HL-60 (cell line): ENCODE results near the gene ZBTB46.
A peak's percentile ranks its signal among the peaks of the same experiment; 100 is the strongest.

Source experiments
- DNase-seq, 2 experiments: peaks; one replicate each; pipeline ENCODE4 v3.0.0-alpha.2; 2010 to 2020; ENCODE audit warnings: low read depth in 1 of 2, low spot score in 1 of 2
- H3K27ac ChIP-seq: fragments of 250-450 bp; sonication (Bioruptor Pico); replicated peaks from 2 replicates; pipeline ENCODE4 v1.5.1; 2020; ENCODE audit warnings: mild to moderate bottlenecking, moderate library complexity
- H3K27me3 ChIP-seq: fragments of 250-450 bp; sonication (Bioruptor Pico); 2 replicates; pipeline ENCODE4 v1.5.1; 2021; ENCODE audit warnings: mild to moderate bottlenecking, moderate library complexity; ENCODE audit not compliant: insufficient read depth, poor library complexity, severe bottlenecking
- H3K4me3 ChIP-seq: replicated peaks from 2 replicates; pipeline ENCODE4 v1.5.1; 2011; ENCODE audit warnings: mild to moderate bottlenecking, control low read depth, low read length; ENCODE audit not compliant: insufficient read depth
- GABPA ChIP-seq: IDR thresholded peaks from 2 replicates; pipeline ENCODE4 v1.6.1; 2012; ENCODE audit warnings: low read depth
- POLR2AphosphoS5 ChIP-seq: IDR thresholded peaks from 2 replicates; pipeline ENCODE4 v1.6.1; 2012; ENCODE audit warnings: low read depth
- SPI1 ChIP-seq: IDR thresholded peaks from 2 replicates; pipeline ENCODE4 v1.6.1; 2012; ENCODE audit warnings: low read depth, mild to moderate bottlenecking, borderline replicate concordance
- TF ChIP-seq, protein P1 (sequence below): IDR thresholded peaks from 2 replicates; pipeline ENCODE4 v1.6.1; 2012; ENCODE audit warnings: low read depth; ENCODE audit not compliant: insufficient replicate concordance
- TF ChIP-seq, protein P2 (sequence below): IDR thresholded peaks from one replicate; pipeline ENCODE4 v1.5.1; 2011; ENCODE audit warnings: low read length, control low read depth, inconsistent platforms; ENCODE audit not compliant: insufficient read depth

Gene ZBTB46

DNA sequence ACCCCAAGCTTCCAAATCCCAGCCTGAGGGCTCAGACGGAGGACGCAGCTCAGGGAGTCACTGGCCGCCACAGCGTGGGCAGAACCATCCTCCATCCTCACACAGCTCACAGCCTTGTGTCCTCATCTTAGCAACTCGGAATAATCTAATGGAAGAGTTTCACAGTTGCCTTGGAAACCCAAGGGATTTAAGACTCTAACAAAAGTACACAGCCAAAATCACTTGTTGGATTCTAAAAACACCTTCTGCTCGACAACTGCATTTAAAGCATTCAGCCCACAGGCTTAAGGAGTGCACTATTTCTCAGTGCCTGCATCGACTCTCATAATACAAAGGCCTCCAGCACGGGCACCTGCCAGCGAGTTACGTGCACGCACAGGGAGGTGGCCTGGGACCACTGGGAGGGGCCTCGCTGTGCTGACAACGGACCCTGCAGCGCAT, 45.4 kb downstream of the ZBTB46 start:
- TF ChIP-seq, protein P1, sequence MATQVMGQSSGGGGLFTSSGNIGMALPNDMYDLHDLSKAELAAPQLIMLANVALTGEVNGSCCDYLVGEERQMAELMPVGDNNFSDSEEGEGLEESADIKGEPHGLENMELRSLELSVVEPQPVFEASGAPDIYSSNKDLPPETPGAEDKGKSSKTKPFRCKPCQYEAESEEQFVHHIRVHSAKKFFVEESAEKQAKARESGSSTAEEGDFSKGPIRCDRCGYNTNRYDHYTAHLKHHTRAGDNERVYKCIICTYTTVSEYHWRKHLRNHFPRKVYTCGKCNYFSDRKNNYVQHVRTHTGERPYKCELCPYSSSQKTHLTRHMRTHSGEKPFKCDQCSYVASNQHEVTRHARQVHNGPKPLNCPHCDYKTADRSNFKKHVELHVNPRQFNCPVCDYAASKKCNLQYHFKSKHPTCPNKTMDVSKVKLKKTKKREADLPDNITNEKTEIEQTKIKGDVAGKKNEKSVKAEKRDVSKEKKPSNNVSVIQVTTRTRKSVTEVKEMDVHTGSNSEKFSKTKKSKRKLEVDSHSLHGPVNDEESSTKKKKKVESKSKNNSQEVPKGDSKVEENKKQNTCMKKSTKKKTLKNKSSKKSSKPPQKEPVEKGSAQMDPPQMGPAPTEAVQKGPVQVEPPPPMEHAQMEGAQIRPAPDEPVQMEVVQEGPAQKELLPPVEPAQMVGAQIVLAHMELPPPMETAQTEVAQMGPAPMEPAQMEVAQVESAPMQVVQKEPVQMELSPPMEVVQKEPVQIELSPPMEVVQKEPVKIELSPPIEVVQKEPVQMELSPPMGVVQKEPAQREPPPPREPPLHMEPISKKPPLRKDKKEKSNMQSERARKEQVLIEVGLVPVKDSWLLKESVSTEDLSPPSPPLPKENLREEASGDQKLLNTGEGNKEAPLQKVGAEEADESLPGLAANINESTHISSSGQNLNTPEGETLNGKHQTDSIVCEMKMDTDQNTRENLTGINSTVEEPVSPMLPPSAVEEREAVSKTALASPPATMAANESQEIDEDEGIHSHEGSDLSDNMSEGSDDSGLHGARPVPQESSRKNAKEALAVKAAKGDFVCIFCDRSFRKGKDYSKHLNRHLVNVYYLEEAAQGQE = no peak
- no peak for TF ChIP-seq POLR2AphosphoS5
- no peak for TF ChIP-seq GABPA
- TF ChIP-seq SPI1 = no peak
- TF ChIP-seq, protein P2, sequence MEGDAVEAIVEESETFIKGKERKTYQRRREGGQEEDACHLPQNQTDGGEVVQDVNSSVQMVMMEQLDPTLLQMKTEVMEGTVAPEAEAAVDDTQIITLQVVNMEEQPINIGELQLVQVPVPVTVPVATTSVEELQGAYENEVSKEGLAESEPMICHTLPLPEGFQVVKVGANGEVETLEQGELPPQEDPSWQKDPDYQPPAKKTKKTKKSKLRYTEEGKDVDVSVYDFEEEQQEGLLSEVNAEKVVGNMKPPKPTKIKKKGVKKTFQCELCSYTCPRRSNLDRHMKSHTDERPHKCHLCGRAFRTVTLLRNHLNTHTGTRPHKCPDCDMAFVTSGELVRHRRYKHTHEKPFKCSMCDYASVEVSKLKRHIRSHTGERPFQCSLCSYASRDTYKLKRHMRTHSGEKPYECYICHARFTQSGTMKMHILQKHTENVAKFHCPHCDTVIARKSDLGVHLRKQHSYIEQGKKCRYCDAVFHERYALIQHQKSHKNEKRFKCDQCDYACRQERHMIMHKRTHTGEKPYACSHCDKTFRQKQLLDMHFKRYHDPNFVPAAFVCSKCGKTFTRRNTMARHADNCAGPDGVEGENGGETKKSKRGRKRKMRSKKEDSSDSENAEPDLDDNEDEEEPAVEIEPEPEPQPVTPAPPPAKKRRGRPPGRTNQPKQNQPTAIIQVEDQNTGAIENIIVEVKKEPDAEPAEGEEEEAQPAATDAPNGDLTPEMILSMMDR = no peak
- DNase-seq = no peak
- no peak overlapping the region for H3K27ac ChIP-seq

DNA sequence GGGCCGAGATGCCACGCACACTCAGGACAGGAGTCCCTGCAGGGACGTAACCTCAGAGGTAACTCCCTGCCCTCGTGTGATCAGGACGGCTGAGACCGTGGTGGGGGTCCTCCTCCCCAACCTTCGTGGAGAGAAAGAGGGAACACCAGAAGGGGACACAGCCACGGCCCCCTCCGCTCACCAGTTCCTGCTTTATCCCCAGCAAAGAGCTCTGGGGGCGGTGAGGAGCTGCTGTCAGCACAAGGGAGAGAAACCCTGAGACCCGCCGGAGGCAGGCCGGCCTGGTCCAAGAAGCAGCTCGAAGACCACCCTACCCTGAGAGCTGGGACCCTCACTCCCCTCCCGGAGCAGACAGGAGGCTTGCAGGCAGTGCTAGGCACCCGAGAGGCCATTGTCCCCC, 47.1 kb downstream of the ZBTB46 start:
- Histone ChIP-seq H3K4me3 (no peak overlapping the region), H3K27ac (no peak overlapping the region), H3K27me3 (no peaks in the 10 kb centered on the region)
- TF ChIP-seq SPI1 (no peak), POLR2AphosphoS5 (no peak)
- TF ChIP-seq, protein P2 = no peak
- DNase-seq = no peak

More for the DNA sequence above, 45.4 kb downstream of the ZBTB46 start:
- H3K4me3 ChIP-seq = no peak overlapping the region
- no peaks in the 10 kb centered on the region for H3K27me3 ChIP-seq

DNA sequence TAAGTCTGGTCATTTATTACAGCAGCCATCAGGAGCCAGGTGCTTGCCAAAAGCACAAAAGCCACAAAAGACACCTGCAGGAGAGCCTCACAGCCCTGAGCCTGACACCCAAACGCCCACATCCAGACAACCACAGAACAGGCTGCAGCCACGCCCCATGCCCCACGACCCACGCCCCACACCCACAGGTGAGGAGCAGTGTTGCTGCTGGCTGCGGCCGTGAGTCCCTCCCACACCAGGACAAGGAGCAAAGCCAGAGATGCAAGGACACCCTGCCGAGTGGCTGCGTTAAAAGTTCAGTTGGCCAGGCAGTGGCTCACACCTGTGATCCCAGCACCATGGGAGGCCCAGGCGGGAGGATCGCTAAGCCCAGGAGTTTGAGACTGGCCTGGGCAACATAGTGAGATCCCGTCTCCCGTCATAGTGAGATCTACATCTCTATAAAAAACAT, 48.5 kb downstream of the ZBTB46 start:
- Histone ChIP-seq H3K27ac (no peak overlapping the region), H3K4me3 (no peak overlapping the region), H3K27me3 (no peaks in the 10 kb centered on the region)
- DNase-seq = no peak
- TF ChIP-seq SPI1 = no peak

DNA sequence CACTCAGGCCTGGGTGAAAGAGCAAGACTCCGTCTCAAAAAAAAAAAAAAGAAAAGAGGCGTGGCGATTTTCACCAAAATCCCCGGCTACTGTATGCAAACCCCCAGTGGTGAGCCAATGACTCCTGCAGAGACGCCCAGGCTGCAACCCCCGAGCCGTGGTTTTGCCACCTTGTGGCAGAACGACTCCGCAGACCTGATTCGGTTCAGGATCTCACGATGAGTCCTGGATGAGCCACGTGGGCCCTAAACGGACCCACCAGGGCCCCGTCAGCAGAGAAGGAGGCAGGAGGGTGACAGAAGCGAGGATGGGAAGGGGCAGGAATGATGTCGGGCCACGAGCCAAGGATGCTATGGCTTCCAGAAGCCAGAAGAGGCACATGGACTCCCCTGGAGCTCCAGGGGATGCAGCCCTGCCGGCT, 49.0 kb downstream of the ZBTB46 start:
- TF ChIP-seq, protein P1 = no peak
- no peak for TF ChIP-seq SPI1
- TF ChIP-seq, protein P2 = no peak
- TF ChIP-seq POLR2AphosphoS5 = no peak
- no peak for TF ChIP-seq GABPA
- DNase-seq = peak in 1 of 2 experiments; percentile 31
- no peaks in the 10 kb centered on the region for H3K27me3 ChIP-seq
- H3K4me3 ChIP-seq = no peak overlapping the region
- H3K27ac ChIP-seq = no peak overlapping the region
